ENCODE data around the gene S100B. TPM values are rescaled to one million over a fixed set of nuclear protein-coding genes. Genes with fewer than 3 reads are reported as not detected.

The S100B gene
- total RNA-seq, 4 donors from 2014 or later: 260 to 1,153 (median 828) TPM

DNA sequence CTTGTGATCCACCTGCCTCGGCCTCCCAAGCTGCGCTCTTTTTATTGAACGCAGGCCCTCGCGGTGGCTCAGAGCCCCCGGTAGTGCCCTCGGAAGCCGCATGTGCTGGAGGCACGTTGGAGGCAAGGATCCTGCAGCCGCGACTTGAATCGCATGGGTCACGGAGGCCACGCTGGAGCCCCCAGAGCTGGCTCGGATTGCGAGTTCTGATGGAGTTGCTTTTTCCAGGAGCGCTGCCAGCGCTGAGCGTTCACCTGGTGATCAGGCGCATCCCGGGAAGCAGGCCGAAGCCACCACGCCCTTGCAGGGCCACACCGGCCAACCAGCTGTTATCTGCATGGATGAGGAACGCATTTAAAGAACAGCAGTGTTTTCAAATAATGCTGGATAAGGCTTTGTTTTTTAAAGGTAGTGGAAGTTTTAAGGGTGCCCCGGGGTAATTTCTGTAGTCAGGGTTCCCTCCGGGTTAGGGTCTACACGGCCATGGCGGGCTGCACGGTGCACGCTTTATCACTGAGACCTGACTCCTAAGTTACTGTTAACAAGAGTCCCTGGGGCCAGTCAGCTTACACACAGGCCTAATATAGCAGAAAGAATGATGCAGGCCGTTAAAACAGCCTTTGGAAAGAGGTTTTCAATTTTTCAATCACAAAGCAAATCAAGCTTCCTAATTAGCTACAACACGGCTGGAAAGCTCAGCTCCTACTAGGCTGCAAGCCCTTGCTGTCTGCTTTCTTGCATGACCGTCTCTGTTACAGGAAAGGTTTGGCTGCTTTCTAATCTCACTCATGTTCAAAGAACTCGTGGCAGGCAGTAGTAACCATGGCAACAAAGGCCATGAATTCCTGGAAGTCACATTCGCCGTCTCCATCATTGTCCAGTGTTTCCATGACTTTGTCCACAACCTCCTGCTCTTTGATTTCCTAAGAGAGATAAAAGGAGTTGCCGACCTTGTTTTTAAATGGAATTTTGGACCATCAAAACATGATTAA lies 6.0 kb downstream of the S100B start:
- peaks cover 0 to 17% (median 0%) of the 10 kb centered on the region in 3 donors for H3K36me3 ChIP-seq
- peaks cover 0 to 11% (median 0%) of the 10 kb centered on the region in 4 donors for H3K9me3 ChIP-seq
- no peak overlapping the region for H3K4me3 ChIP-seq
- H3K27me3 ChIP-seq: no peaks in the 10 kb centered on the region
- TF ChIP-seq POLR2A (IDR thresholded peaks at IDR 0.05) (no peak), EP300 (IDR thresholded peaks at IDR 0.05) (peak in 1 of 2 donors; percentile 64)
- peak in 1 of 2 donors; percentile 33 for DNase-seq (ENCODE audit: low spot score in 2 of 2)
- H3K4me1 ChIP-seq: peaks cover 0 to 56% (median 4%) of the 10 kb centered on the region in 4 donors
- 59 to 65% methylated on average over 35 to 37 of the region's 38 CpGs for WGBS, 2 donors
- peak overlapping the region in 2 of 4 donors; percentile 82 to 83 for H3K27ac ChIP-seq

DNA sequence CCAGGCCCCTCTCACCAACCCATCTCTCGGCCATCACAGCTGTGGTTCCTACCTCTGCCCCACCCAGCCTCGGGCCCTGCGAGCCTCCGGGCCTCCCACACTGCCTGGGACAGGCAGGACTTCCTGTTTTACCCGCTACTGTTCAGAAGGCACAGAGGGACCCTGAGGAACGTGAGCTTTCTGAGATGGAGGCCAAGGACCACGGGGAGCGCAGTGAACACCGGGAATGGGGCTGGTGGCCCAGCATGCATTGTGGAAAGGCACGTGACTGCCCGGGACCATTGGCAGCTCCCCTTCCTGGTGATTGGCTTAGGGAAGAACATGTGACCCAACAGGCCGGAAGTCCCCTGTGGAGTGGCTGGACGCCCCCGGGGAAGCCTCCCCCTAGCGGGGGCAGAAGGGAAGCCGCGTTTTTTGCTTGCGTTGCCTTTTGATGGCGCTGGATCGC lies 7.0 kb downstream of the S100B start:
- TF ChIP-seq, protein P1, sequence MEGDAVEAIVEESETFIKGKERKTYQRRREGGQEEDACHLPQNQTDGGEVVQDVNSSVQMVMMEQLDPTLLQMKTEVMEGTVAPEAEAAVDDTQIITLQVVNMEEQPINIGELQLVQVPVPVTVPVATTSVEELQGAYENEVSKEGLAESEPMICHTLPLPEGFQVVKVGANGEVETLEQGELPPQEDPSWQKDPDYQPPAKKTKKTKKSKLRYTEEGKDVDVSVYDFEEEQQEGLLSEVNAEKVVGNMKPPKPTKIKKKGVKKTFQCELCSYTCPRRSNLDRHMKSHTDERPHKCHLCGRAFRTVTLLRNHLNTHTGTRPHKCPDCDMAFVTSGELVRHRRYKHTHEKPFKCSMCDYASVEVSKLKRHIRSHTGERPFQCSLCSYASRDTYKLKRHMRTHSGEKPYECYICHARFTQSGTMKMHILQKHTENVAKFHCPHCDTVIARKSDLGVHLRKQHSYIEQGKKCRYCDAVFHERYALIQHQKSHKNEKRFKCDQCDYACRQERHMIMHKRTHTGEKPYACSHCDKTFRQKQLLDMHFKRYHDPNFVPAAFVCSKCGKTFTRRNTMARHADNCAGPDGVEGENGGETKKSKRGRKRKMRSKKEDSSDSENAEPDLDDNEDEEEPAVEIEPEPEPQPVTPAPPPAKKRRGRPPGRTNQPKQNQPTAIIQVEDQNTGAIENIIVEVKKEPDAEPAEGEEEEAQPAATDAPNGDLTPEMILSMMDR (IDR thresholded peaks at IDR 0.05): peak in 2 of 5 experiments; percentile 12 to 22
- peak in 1 of 2 donors; percentile 68 for TF ChIP-seq EP300 (IDR thresholded peaks at IDR 0.05)
- TF ChIP-seq POLR2A (IDR thresholded peaks at IDR 0.05): peak in 1 of 2 donors; percentile 26
- H3K27me3 ChIP-seq: no peaks in the 10 kb centered on the region
- H3K27ac ChIP-seq: peak overlapping the region in 3 of 4 donors; percentile 20 to 83 (median 82)
- H3K9me3 ChIP-seq: peaks cover 0 to 11% (median 0%) of the 10 kb centered on the region in 4 donors
- WGBS, 2 donors: 57 to 79% methylated on average over 18 to 20 of the region's 20 CpGs
- peaks cover 0 to 17% (median 0%) of the 10 kb centered on the region in 3 donors for H3K36me3 ChIP-seq
- H3K4me1 ChIP-seq: peaks cover 0 to 56% (median 4%) of the 10 kb centered on the region in 4 donors
- H3K4me3 ChIP-seq: peak overlapping the region in 1 of 4 donors; percentile 31
- no peak for DNase-seq (ENCODE audit: low spot score in 2 of 2)

DNA sequence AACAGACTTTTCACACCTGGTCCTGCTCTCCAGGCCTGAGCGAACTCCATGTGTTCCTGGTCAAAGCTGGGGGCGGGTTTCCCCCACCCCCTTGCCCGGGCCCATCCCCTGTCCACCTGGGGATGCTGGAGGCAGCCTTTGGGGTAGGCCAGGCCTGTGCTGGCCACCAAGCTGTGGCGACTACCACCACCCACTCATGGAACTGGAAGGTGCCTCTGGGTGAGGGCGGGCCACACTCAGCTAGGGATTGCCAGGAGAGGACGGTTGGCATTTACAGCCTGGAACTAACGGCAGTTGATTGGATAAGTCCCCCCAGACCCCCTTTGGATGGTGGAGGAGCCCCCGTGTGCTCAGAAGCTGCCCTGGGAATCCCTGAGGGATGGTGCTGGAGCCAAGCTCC lies 7.9 kb downstream of the S100B start:
- Histone ChIP-seq H3K4me3 (peak overlapping the region in 1 of 4 donors; percentile 31), H3K9me3 (peaks cover 0 to 16% (median 0%) of the 10 kb centered on the region in 4 donors), H3K4me1 (peaks cover 0 to 56% (median 1%) of the 10 kb centered on the region in 4 donors), H3K27ac (peak overlapping the region in 3 of 4 donors; percentile 20 to 83 (median 82)), H3K36me3 (peaks cover 0 to 17% (median 0%) of the 10 kb centered on the region in 3 donors), H3K27me3 (no peaks in the 10 kb centered on the region)
- DNase-seq (ENCODE audit: low spot score in 2 of 2): no peak
- WGBS, 2 donors: 57 to 71% methylated on average over 7 to 8 of the region's 8 CpGs
- no peak for TF ChIP-seq EP300 (IDR thresholded peaks at IDR 0.05)
- TF ChIP-seq POLR2A (IDR thresholded peaks at IDR 0.05): no peak
- TF ChIP-seq, protein P1 (IDR thresholded peaks at IDR 0.05): no peak

DNA sequence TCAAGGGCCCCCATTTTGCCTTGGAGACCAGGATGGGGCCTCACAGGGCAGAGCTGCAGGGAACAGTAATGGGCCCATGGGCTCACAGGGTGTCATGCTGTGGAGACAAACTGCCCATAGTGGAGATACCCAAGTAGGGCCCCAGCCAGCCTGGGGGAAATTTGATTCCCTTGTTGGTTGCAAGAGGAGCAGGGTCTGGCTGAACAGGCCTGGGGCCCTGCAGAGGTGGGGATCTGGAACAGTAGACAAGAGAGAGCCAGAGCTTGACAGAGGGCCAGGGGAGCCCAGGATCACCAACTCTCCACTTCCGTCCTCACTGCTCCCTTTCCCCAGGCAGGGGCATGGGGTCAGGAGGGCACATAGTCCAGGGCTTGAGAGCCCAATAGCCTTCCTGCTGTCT lies 8.7 kb downstream of the S100B start:
- no peak for DNase-seq (ENCODE audit: low spot score in 2 of 2)
- H3K27me3 ChIP-seq: no peaks in the 10 kb centered on the region
- H3K36me3 ChIP-seq: peaks cover 0 to 12% (median 0%) of the 10 kb centered on the region in 3 donors
- H3K27ac ChIP-seq: no peak overlapping the region
- peaks cover 0 to 50% (median 0%) of the 10 kb centered on the region in 4 donors for H3K4me1 ChIP-seq
- TF ChIP-seq POLR2A (IDR thresholded peaks at IDR 0.05) (no peak), EP300 (IDR thresholded peaks at IDR 0.05) (peak in 1 of 2 donors; percentile 11)
- TF ChIP-seq, protein P1 (IDR thresholded peaks at IDR 0.05): no peak
- peaks cover 0 to 17% (median 0%) of the 10 kb centered on the region in 4 donors for H3K9me3 ChIP-seq
- 44 to 57% methylated on average over 1 of the region's 1 CpG for WGBS, 2 donors
- H3K4me3 ChIP-seq: no peak overlapping the region

DNA sequence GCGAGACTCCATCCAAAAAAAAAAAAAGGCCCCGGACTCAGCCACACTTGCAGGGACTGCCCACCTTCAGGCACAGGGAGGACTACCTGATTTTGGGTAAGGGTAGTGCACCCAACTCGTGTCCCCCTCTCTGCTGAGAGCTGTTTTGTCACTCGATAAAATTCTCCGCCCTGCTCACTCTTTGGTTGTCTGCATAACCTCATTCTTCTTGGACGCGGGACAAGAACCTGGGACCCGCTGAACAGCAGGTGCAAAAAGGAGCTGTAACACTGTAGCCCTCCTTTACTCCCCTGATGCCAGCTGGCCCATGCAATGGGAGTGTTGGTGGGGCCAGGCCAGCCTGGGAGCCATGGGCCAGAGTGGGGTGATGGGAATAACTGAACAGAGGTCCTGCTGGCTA lies 10.6 kb downstream of the S100B start:
- Histone ChIP-seq H3K27me3 (no peaks in the 10 kb centered on the region), H3K27ac (no peak overlapping the region), H3K9me3 (peaks cover 0 to 27% (median 1%) of the 10 kb centered on the region in 4 donors), H3K36me3 (peaks cover 0 to 9% (median 0%) of the 10 kb centered on the region in 3 donors), H3K4me3 (no peak overlapping the region), H3K4me1 (peaks cover 0 to 31% (median 0%) of the 10 kb centered on the region in 4 donors)
- no peak for DNase-seq (ENCODE audit: low spot score in 2 of 2)
- TF ChIP-seq, protein P1 (IDR thresholded peaks at IDR 0.05): no peak
- no peak for TF ChIP-seq EP300 (IDR thresholded peaks at IDR 0.05)
- no peak for TF ChIP-seq POLR2A (IDR thresholded peaks at IDR 0.05)
- 79 to 92% methylated on average over 8 of the region's 8 CpGs for WGBS, 2 donors

Data from tibial nerve (tissue), 4 donors.